HG03432 (cell line): ENCODE results near the gene AGBL1.

ENCODE experiments used
- ATAC-seq: cut with Tn5 transposase; IDR thresholded peaks from one replicate; pipeline ENCODE4 v1.9.1; 2021; ENCODE audit warnings: mild to moderate bottlenecking, moderate library complexity; ENCODE audit not compliant: unreplicated experiment

The AGBL1 gene

DNA sequence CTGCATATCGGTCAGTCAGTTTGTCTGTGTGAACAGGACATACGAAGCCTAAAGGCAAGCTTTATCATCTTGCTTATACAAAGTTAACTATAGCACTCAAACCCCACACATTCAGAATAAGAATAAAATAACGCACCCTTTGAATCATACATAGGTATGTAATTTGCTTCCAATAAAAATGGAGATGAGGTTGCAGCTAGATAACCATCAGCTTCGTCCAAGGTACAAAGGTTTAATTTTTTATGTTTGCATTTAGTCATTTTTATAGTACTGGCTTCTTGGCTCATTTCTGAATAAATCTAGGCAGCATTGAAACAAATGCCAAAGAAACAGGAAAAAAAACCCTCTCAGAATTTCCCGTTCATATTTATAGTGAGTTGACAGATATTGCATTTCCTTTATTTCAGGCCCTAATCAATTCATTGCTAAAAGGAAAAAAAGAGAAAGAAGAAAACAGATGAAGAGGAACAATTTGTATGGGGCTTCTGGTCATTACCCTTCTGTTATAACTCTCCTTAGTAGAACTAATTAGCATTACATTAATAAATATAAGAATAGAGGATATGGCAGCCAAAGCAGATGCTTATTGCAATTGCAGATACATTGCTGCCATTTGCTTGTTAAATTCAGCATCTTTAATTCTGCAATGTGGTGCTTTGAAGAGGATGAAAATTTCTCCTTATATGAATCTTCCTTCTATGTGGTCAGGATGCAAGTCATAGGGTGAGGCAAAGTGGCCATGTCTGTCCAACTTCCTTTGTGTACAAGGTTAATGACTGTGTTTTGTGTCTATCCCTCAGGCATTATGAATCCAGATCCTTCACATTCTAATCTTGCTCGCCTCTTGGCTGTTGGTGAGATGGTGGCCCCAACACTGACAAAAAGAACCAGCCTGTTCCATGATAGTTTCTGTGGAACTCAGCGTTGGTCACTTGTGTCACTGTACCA lies 550.0 kb downstream of the AGBL1 start:
- ATAC-seq = no peak

DNA sequence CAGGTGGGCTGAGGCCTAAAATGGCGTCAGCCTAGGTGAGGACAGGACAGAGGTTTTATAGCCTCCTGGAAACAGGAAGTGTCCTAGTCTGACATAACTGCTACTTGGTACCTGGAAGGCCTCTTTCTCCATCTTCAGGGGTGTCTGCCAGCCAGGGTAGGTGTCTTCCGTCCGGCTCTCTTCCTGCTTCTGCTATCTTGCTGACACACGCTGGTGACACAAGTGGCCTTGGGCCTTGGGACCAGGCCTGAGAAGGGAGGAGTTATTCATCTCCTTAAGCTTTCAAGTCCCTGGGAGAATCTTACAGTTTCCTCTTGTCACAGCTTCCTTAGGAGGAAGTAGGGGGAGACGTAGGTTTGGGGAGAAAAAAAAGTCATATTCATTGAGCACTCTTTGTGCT lies 551.3 kb downstream of the AGBL1 start:
- no peak for ATAC-seq

DNA sequence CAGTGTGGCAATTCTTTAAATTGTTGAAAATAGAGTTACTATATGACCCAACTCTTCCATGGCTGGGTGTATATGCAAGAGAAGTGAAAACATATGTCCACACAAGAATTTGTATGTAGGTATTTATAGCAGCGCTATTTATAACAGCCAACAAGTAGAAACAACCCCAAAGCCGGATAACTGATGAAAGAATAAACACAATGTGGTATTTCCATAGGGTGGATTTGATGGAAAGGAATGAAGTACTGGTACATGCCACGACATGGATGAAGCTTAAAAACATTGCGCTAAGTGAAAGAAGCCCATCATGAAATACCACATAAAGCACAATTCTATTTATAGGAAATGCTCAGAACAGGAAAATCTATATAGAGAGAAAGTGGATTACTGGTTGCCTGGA lies 554.5 kb downstream of the AGBL1 start:
- ATAC-seq = no peak

DNA sequence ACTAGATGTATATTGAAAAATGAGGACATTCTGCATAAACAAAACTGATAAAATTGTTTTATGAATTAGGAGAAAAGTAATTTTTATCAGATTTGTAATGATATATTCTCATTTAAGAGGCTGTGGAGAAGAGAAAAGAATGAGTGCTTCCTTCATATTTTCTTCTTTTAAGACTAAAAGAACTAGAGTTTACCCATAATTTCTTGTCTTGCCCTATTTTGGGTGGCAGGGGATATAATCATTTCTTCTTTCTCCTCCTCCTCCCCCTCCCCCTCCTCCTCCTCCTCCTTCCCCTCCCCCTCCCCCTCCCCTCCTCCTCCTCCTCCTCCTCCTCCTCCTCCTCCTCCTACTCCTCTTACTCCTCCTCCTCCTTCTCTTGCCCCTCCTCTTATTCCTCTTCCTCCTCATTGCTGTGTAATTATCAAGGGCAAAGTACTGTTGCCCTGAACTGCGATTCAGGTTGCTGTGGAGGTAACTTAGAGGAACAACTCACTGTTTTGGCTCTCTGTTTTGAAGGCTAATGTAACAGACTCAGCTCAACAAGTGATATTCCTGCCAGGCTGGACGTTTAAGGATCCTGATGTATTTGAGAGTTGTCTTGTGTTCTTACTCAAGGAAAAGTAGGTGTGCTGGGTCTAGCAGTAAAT lies 555.4 kb downstream of the AGBL1 start:
- ATAC-seq = no peak

DNA sequence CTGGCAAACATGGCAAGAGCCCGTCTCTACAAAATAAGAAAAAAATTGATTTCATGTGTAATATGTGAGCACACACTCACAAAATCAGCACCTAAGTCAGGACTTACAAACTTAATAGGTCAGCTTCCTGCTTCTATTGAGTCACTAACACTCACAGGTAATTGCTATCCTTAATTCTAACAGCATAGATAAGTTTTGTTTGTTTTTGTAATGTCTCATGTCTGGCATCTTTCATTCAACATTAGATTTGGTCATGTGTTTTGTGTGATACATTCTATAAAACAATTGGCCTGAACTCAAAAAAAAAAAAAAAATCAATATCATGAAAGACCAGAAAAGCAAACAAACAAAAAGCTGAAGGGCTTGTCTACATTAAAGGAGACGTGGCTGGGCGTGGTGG lies 564.7 kb downstream of the AGBL1 start:
- no peak for ATAC-seq

DNA sequence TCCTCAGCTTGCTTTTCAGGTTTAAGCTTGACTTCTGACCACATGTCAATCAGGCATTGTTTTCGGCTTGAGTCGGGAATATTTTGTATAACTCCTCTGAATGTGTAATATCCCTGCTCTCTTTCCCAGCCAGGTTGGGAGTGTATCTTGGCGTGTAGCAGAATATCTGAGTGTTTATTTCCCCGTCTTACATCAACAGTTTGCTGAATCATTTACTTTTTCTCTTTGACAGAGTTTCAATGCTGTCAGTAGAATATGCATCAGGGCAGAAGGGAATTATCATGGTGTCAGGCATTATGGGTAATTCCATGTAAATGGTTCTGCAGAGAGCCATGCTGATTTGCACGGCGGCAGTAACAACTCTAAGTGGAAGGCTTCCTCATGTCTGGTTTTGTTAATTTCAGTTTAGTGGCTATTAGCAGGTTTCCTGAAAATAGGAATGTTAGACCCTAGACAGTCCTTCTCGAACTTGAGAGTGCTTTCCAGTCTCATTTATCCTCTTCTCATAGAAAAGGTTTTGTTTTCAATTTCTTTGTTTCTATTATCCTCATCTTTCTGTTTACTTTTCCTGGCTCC lies 566.3 kb downstream of the AGBL1 start:
- ATAC-seq = no peak

DNA sequence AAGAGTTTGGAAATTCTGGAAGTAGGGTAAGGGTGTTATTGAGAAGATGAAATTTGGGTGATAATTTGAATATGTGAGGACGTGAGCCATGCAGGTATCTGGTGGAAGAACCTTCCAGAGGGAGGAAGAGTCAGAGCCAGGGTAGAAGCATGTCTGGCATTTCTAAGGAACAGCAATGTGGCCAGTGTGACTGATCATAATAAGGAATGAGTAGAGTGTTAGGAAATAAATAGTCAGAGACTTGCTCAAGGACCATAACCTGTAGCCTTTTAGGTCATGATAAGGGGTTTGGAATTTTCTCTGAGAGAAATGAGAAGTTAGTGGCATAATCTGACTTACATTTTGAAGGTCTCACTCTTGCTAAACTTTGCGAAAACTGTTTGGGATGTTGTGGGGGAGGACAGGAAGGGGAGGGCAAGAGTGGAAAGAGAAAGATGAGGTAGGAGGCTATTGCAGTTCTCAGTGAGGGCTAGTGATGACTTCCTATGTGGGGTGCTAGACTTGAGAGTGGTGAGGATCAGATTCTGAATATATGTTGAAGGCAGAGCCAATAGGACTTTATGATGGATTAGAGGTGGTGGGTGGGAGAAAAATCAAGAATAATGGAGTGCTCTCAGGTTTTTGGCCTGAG lies 568.3 kb downstream of the AGBL1 start:
- ATAC-seq = no peak

DNA sequence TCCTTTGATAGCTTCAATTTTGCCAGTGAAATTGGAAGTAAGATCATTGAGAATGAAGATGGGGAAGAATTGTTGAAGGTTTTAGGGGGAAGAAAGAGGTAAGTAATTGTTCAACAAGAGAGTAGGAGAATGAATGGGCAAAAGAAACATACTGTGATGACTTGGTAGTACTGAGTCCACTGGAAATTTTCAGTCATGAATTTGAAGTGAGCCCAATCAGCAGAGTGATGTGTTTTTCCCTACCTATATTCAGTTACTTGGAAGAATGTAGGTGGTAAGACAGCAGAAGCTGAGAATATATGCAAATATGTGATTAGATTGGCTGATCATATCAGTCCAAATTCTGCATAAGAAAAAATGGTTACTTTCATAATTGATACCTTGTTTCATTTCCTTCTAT lies 569.6 kb downstream of the AGBL1 start:
- ATAC-seq = no peak

DNA sequence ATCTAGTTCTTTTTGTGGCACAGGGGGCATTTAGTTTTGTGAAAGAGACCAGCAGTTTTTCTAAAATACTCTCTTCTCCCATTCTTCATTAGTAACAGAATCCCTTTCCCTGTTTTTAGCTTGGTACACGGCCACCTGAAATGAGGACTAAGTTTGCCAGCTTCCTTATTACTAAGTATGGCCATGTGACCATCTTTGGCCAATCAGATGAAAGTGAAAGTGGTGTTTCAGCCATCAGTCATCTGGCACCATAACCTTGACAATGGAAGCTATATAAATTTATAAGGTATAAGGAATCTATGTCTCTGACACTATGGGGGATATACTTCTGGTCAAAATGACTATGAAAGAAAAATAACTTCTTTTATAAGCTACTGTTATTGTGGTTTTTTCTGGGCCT lies 570.4 kb downstream of the AGBL1 start:
- ATAC-seq = no peak

DNA sequence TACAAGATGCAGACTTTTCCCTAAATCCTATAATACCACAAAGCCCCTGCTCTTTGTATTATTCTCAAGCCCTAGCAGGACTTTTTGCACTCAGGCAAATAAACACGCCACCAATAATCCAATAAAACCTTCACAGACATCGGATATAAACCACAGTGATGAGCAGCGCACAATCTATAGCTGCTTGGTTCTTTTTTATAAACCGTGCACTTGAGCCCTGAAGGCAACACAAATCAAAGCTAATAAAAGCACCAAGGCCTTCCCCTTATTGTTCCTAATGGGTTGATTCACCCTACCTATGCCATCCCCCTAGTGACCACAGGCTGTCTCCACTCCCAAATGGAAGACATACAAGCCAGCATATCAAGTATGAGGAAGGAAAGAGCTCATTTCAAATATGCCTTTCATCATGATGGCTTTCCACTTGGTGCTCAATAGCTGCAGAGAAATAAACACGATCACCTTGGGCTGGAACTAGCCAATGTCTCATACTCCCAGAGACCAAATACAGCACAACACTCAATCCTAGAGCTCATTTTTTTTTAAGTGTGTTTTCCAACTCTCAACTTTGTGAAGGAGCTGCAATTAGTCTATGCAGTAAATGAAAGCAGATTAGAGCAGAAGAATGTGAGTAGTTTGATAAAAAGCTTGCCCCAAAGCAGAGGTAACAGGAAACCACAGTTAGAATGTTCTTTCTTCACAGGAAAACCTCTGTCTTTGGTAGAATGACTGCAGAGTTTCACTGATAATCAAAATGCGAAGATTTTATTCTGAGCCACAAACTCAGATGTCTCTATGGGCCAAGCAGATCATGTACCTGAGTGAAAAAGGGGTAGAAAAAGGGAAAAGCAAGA lies 573.9 kb downstream of the AGBL1 start:
- ATAC-seq = no peak

DNA sequence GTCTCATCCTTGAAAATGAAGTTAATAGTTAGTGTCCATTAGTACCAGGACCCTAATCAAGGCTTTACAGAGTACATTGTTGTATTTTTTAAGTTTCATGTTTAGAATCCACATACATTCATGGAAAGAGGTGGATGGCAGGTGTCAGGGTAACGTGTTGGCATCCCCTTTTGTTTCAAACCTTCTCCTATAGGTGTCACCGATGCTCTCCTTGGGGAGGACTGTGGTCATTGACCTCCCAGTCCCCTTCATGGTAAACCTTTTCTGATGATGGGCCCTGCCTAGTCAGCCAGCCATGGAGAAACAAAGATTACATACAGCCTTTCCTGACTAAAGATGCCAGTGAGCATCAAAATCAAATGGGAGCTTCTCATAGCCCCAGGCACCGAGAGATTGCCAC lies 574.8 kb downstream of the AGBL1 start:
- ATAC-seq = no peak

DNA sequence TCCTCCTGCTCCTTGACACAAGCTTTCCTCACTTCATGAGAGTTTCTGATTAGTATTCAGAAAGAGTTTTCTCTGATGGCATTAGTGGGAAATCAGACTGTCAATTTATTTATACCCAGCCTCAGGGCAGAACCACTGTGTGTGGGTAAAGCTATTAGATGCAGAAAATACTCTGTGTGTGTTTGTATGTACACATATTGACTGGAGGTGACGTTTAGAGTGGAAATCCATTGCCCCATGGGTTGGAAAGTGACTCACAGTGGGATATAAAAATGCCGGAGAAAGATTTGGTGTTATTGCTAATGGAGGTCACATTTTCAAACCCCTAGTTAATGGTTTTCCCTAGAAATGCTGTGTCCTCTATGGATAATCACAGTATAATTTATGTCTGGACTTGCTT lies 577.6 kb downstream of the AGBL1 start:
- no peak for ATAC-seq

DNA sequence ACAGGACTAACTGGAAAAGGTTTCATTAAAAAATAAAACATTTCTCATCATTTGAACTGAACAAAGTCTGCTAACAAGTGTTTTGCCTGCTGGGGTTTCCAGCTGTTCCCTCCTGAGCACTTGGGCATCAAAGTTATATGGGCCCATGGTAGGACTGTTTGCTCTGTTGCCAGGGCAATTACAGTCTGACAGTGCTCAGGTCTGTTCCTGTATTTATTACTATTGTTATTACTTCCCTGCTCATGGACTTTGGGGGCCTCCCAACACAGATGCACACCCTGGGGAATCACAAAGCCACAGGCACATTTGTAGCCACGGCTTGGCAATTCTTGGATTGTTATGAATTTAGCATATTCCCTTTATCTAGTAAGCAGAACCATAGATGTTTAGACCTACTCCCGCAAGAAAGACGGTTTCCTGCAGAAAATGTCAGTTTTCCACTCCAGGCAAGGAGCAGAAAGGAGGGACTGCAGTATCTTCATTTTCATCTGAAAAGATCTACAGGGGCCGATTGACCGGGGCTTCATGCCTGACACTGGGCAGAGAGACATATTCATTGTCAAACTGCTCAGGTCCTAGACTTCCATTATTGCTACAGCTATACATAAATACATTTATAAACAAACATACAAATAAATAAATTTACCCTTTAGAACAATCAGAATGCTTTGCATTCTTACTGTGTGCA lies 580.2 kb downstream of the AGBL1 start:
- no peak for ATAC-seq

DNA sequence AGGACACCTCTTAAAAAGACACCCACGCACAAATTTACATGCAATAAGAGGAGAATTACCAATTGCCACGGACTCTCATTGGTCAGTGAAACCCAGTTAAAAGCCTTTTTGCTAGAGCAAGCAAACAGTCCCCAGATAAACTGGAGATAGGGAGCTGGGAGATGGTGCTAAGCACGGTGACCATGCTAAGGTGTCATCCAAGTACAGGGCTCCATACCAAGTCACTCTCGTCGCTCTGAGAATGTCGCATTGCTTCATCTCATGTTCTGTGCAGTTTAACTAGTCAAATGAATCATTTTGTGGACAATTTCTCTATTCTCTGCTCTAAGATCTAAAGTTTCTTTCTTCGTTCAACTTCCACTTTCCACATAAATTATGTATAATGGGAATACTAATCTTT lies 581.9 kb downstream of the AGBL1 start:
- no peak for ATAC-seq

DNA sequence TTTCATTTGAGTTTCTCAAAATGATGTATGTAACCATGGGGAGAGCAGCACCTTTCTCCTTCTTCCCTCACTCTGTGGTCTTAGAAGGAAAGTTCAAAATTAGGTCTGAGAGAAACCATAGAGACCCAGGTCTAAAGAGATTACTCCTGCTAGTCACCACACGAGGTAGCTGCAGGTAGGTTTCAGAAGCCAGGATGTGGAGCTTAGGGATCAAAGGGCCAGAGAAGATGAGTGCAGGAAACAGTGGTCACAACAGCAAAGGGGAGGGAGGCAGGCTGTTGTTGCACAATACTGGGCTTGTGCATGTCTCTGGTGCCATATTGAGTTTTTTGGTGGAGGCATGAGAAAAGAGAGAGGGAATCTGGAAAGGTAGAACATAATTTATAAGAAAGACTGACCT lies 583.6 kb downstream of the AGBL1 start:
- no peak for ATAC-seq

DNA sequence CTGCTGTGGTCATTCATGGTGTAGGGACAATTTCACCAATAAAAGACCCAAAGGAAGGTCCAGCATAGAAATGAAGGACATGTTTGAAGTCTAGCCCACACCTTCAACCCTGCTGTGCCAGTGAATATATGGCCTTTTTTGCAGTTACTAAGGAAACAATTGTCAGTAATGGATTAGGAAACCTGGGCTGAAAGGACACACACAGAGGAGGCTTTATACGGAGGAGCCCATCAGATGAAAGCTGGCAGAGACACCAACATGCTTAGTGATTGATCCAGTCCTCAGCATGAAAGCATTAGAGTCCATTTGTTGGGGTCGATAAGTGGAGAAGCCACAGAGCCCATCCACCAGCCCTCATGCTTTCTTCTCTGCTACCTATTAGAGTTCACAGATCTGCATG lies 584.3 kb downstream of the AGBL1 start:
- no peak for ATAC-seq

DNA sequence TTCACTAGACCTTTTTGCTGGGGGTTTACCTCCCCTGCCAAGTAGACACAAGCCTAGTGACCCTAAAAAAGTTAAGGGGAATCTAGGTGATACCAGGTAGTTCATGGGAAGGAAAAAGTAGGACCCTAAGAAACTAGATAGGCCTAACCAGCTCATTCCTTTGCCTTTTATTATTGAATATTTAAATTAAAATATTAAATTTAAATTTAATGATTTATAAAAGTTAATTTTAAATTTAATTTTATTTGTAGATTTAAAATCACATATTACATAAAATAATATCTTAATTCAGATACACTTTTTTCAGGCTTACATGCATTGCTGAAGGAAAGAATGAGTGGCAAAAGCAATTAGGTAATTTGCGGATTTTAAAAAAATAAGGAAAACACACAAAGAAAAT lies 584.9 kb downstream of the AGBL1 start:
- ATAC-seq = no peak

DNA sequence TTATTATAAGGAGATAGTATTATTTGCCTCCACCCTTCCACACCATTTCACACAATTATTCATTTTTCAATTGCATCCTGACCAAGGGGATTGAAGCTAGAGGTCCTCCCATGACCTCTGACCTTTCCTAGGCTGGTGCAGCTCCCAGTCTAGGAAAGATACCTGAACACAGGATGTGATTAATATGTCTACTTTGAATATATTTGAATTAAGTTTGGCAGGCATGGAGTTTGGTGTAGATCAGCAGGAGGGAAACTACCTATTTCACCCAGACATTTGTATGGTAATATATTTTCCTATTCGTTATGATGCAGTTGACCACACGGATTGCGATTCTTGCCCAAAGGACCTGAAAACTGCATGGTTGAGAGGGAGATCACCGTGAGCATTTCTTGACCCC lies 596.3 kb downstream of the AGBL1 start:
- ATAC-seq = no peak

DNA sequence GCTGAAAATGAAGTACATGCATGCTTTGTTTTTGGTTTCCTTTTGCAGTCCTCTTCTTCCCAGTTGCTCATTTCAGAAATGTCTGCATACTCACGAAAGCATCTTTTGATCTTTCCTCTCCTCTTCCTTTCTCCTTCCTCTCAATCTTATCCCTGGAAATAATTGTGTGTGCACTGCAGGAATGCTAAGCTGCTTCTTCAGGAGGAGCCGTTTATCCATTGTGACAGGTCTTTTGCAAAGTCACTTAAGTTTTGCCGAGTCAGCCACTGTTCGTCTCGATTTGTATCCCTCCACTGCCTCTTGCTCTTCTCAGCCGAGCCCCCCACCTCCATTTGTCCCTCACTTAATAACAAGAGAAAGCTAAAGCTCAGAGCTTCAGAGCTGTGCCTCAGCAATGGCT lies 597.6 kb downstream of the AGBL1 start:
- ATAC-seq = no peak

DNA sequence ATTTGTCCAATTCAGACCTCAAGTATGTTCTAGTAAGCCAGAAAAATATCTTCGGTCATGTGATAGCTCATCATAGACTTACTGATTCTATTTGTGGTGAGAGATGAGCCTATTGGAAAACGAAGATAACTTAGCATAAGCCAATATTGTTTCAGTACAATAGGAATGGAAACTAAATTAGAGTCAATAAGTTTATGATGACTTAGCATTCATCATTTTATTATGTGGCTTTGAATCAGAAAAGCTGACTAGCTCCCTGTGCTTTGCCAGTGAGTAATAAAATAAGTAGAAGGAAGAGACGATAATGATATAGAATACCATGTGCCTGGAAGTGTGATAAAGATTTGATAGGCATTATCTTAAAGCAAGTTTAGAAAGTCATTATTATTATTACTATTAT lies 605.6 kb downstream of the AGBL1 start:
- no peak for ATAC-seq
